Measurements from ENCODE around the gene BLNK. TPM values are rescaled to one million over a fixed set of nuclear protein-coding genes. Genes with fewer than 3 reads are reported as not detected.

The BLNK gene
- total and polyA plus RNA-seq, 8 donors, result 7.1 to 25.8 (median 12.7) TPM

DNA sequence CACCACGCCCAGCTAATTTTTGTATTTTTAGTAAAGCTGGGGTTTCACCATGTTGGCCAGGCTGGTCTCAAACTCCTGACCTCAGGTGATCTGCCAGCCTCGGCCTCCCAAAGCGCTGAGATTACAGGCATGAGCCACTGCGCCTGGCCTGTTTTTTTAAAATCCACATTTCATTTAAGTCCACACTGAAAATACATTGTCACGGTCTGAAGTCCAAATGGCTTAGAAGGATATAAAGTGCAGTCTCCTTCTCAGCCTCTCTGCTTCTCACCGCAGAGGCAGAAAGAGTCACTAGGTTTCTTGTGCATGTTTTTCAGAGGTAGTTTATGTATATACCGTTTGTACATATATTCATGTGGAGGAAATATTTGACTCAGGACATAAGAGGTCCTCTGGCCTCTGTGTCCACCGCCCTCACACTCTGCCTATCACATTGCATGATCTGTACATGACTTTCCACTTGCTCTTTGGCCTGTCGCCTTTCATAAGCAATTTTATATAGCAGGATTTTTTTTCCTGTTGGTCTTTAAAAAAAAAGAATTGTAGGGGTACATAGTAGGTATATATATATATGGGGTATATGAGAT is 42.9 kb downstream of the BLNK start:
- WGBS, 2 donors, result 85 to 90% methylated on average over 9 of the region's 9 CpGs
- ATAC-seq, result no peak
- no peak for DNase-seq
- intact Hi-C loops (cut with DNase I), result no loop called here
- no peak for FAIRE-seq
- H3K27ac ChIP-seq, result no peak overlapping the region
- no peaks in the 10 kb centered on the region for H3K9me3 ChIP-seq
- no peaks in the 10 kb centered on the region for H3K27me3 ChIP-seq
- TF ChIP-seq, protein P1, sequence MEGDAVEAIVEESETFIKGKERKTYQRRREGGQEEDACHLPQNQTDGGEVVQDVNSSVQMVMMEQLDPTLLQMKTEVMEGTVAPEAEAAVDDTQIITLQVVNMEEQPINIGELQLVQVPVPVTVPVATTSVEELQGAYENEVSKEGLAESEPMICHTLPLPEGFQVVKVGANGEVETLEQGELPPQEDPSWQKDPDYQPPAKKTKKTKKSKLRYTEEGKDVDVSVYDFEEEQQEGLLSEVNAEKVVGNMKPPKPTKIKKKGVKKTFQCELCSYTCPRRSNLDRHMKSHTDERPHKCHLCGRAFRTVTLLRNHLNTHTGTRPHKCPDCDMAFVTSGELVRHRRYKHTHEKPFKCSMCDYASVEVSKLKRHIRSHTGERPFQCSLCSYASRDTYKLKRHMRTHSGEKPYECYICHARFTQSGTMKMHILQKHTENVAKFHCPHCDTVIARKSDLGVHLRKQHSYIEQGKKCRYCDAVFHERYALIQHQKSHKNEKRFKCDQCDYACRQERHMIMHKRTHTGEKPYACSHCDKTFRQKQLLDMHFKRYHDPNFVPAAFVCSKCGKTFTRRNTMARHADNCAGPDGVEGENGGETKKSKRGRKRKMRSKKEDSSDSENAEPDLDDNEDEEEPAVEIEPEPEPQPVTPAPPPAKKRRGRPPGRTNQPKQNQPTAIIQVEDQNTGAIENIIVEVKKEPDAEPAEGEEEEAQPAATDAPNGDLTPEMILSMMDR (IDR thresholded peaks at IDR 0.05), result no peak
- peaks cover 0 to 11% (median 0%) of the 10 kb centered on the region in 3 donors for H3K36me3 ChIP-seq
- no peak overlapping the region for H3K4me3 ChIP-seq
- H3K4me1 ChIP-seq, result no peaks in the 10 kb centered on the region

DNA sequence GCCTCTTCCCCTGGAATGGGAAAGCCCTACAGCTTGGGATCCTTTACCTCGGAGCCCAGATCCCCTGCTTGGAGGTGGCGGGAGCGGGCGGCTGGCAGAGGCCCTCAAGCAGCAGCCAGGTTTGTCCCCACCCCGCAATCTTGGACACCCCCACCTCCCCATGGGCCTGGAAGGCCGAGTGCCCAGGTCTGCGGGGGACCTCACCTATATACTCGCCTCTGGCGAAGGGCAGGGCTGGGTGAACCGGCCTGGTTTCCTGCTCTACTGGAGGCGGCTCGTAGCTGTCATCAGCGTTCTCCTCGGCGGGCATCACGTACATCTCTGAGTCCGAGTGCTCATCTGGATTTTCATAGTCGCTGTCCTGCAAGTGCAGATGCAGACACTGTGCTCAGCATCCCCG is 44.2 kb downstream of the BLNK start:
- intact Hi-C loops (cut with DNase I), result no loop called here
- Histone ChIP-seq H3K4me1 (no peaks in the 10 kb centered on the region), H3K4me3 (no peak overlapping the region), H3K9me3 (no peaks in the 10 kb centered on the region), H3K27me3 (no peaks in the 10 kb centered on the region), H3K27ac (no peak overlapping the region), H3K36me3 (peaks cover 0 to 20% (median 0%) of the 10 kb centered on the region in 3 donors)
- no peak for ATAC-seq
- WGBS, 2 donors, result 91 to 92% methylated on average over 19 of the region's 19 CpGs
- TF ChIP-seq, protein P1 (IDR thresholded peaks at IDR 0.05), result no peak
- DNase-seq, result peak in 1 of 6 donors; percentile 47
- FAIRE-seq, result no peak

DNA sequence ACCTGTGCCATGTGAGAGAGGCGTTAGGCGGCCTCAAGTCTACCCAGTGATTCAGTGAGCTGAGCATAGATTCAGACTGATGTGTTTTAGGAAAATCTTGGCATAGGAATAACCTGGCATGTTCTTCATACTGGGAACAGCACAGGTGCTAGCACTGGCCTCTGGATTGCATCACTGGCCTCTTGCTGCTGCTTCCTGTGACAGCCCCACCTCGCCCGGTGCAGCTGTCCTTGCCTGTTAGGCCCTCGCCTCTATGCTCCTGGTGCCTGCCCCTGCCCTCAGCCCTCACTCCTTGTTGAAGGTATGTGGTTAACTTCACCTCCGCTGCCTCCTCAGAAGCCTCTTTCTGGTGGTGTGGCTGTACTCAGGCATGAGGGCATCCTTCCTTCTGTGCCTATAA is 46.2 kb downstream of the BLNK start:
- Histone ChIP-seq H3K4me3 (no peak overlapping the region), H3K27me3 (no peaks in the 10 kb centered on the region), H3K36me3 (peaks cover 0 to 21% (median 4%) of the 10 kb centered on the region in 3 donors), H3K27ac (no peak overlapping the region), H3K4me1 (no peaks in the 10 kb centered on the region), H3K9me3 (no peaks in the 10 kb centered on the region)
- no peak for FAIRE-seq
- intact Hi-C loops (cut with DNase I), result no loop called here
- DNase-seq, result peak; percentile 32 to 86 (median 80)
- WGBS, 2 donors, result 48 to 69% methylated on average over 6 of the region's 6 CpGs
- TF ChIP-seq, protein P1 (IDR thresholded peaks at IDR 0.05), result no peak
- peak; percentile 79 to 95 (median 86) for ATAC-seq

DNA sequence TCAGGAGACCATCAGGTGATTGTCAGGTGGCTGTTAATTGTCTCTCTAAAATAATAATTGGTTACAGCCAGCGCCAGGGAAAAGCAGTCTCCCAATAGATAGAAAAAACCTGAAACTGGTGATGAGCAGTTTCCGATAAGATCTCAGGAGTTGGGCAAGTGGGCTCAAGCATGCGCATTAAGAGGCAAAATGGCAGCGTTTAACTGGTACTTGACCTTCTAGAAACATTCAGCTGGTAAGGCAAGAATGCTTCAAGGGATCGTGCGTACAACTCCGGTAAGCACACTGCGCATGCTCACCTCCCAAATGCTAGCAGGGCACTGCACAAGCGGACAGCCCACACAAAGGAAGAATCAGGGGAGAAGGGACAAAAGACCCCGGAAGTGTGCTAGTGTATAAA is 48.5 kb downstream of the BLNK start:
- FAIRE-seq (no peak), ATAC-seq (no peak), DNase-seq (no peak)
- TF ChIP-seq, protein P1 (IDR thresholded peaks at IDR 0.05), result no peak
- 91 to 94% methylated on average over 10 of the region's 10 CpGs for WGBS, 2 donors
- Histone ChIP-seq H3K27ac (no peak overlapping the region), H3K4me1 (no peaks in the 10 kb centered on the region), H3K27me3 (no peaks in the 10 kb centered on the region), H3K36me3 (peaks cover 0 to 21% (median 4%) of the 10 kb centered on the region in 3 donors), H3K4me3 (no peak overlapping the region), H3K9me3 (no peaks in the 10 kb centered on the region)
- intact Hi-C loops (cut with DNase I), result no loop called here

DNA sequence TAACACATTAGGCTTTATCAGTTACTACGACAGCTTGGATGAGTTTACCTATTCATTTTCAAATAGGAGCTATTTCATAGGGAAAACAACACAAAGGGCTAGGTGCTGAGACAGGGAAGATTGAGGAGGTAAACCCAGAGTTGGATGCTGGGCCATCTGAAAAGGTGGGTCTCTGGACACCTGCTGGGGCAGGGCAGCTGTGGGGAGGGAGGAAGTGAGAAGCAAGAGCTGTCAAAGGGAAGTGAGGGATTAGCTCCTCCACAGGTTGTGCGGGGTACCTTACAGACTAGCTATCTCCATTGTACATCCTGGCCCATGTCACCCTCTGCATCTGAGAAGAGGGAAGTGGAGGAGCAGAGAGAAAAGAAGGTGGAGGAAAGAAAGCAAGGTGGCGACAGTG is 48.9 kb downstream of the BLNK start:
- no peak for ATAC-seq
- no peak for FAIRE-seq
- H3K36me3 ChIP-seq, result peaks cover 0 to 17% (median 4%) of the 10 kb centered on the region in 3 donors

More for the DNA sequence above, 48.9 kb downstream of the BLNK start:
- Histone ChIP-seq H3K4me3 (no peak overlapping the region), H3K27me3 (no peaks in the 10 kb centered on the region), H3K9me3 (no peaks in the 10 kb centered on the region), H3K4me1 (no peaks in the 10 kb centered on the region), H3K27ac (no peak overlapping the region)
- intact Hi-C loops (cut with DNase I), result no loop called here
- no peak for DNase-seq
- WGBS, 2 donors, result 72 to 80% methylated on average over 3 of the region's 3 CpGs
- TF ChIP-seq, protein P1 (IDR thresholded peaks at IDR 0.05), result no peak
